Stimulated activated naive CD8-positive, alpha-beta T cell treated with anti-CD3 and anti-CD28 coated beads, Interleukin-15, Interleukin-2, amounts not matched to agents 100 U/mL and 50 U/mL, for 24 hours (primary cell): ENCODE results near the gene SLC26A2.
"Not testable (repeated sequence)": the region's sequence is repeated elsewhere in the genome, so short reads cannot be mapped to it uniquely, and the experiment has no call there.

Experiments used
- ATAC-seq: fragments of 150-1000 bp; cut with Tn5 transposase; one replicate; pipeline ENCODE4 v1.10.0; 2021
- DNase-seq: peaks from one replicate; pipeline ENCODE4 v3.0.0; 2021

Gene SLC26A2

DNA sequence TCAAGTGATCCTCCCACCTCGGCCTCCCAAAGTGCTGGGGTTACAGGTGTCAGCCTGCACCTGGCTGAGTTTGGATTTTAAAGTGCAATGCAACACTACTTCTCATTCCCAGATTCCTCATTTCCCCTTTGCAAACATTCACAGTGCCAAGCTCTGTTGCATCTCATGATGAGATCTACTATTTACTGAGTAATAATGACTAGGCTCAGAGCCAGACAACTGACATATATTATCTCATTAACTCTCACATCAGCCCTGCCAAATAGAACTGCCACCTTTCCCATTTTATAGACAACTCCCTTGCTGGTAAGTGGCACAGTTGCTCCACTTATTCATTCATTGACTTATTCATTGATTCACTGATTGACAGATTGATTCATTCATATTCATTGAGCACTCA is 22.9 kb upstream of the SLC26A2 start:
- no peak for ATAC-seq
- DNase-seq: no peak

DNA sequence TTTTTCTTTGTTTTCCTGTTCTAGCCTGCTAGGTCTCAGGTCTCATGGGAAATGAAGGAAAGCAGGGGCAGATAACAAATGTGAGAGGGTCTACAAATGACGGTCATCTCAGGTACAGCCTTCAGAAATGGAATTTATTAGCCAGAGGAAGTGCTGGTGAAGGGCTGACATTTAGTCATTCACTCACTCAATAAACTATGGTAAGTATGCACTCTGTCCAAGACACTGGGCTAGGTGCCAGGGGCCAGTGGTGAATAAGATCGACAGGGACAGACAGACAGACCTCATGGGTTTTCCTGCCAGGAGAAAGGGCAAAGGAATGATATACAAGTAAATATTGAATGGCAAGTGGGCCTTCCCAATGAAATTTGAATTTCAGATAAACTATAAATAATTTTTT is 22.3 kb upstream of the SLC26A2 start:
- DNase-seq: no peak

DNA sequence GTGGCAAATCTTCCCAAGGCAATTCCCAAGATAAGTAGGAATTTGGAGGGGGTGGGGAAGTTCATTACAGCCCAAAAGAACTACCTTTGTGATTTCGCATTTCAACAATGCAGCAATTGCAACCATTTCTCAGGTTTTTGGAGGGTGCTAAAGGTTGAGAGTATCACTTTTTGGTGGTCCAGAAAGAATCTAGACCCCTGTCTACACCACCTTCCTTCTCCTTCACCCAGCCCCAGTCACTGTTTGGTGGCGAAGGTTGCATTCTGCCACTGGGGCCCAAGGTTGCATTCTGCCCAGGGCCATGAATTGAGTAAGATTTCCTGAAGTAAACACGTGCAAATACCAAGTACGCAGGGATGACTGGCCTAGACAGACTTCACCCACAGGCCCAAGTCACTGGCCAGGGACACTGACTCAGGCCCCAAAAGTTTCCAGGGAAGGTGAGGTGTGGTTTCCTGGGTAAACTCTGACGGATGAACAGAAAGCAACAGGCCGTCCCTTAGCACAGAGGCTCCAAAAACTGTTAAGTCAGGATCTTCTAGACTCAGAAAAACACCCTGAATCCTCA is 21.7 kb upstream of the SLC26A2 start:
- DNase-seq (no peak), ATAC-seq (no peak)

More for the DNA sequence above, 22.3 kb upstream of the SLC26A2 start:
- ATAC-seq: no peak

GRCh38 chr5:149939546-149939945 is 21.0 kb upstream of the SLC26A2 start:
- ATAC-seq (no peak), DNase-seq (no peak)

DNA sequence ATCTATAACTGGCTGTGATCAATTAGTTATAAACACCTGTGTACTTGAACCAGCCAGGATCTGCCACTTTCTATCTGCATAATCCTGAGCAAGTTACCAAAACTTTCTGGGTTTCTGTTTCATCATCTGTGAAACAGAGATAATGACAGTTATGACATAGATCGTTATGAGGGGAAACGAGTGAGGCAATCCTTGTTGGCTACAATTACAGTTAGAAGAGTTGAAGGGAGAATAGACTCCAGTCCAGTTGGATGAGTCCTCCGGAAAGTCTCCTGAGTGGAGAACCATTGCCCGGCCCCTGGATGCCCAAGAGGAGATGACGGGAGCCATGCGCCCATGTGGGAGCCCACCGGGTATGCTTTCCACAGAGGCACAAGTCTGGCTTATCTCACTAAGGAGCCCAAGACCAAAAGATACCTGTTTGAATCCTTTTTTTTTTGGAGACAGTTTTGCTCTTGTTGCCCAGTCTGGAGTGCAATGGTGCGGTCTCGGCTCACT is 20.4 kb upstream of the SLC26A2 start:
- ATAC-seq: no peak
- DNase-seq: no peak

GRCh38 chr5:149940941-149941644 is 19.5 kb upstream of the SLC26A2 start:
- no peak for DNase-seq
- ATAC-seq: no peak

- DNase-seq (no peak), ATAC-seq (no peak)
Measured at GRCh38 chr5:149941795-149942194, 18.8 kb upstream of the SLC26A2 start.

GRCh38 chr5:149942199-149942598 is 18.4 kb upstream of the SLC26A2 start:
- DNase-seq: no peak
- ATAC-seq: no peak

- ATAC-seq, DNase-seq: not testable (repeated sequence)
Measured at GRCh38 chr5:149942741-149943169, 17.8 kb upstream of the SLC26A2 start.

GRCh38 chr5:149943177-149943949 is 17.2 kb upstream of the SLC26A2 start:
- ATAC-seq, DNase-seq: not testable (repeated sequence)

DNA sequence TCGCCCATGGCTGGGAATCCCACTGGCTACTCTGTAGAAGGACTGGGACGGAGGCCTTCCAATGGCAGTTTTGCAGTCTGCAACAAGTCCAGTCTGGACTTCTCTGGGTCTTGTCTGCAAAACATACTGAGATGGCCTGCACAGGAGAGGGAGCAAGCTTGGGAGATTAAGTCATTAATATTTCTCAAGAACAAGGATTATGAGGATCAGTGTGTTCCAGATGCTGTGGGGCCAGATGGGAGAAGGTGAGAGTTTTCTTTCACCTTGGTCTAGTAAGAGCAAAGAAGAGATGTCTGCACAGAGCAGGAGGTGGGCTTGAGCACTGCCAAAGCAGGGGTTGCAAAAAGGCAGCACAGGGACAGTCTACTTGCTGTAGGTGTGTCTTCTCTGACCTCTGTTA is 15.9 kb upstream of the SLC26A2 start, which contains the start of gene PDE6A:
Gene PDE6A, minus strand, starts transcription at position 128 of the 400 bp plus-strand sequence. Its CDS starts 120 bp downstream, at position 8.
- DNase-seq (no peak), ATAC-seq (no peak)

DNA sequence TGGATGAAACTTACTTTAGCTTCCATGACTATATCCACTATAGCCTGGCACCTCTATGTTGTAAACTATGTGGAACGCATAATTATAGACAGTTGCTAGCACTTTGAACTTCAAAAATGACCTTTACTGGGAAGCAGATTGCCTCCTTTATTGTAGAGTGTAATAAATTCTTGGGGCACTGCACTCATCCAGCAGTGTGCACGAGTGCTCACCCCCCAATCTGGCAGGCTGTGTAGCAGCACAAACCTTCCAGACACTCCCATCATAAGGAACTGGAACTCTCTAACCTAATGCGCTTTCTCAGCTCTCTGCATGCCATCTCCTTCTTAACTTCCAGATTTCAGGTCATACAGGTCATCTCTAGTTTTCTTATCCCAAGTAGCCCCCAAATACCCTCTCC is 14.4 kb upstream of the SLC26A2 start:
- DNase-seq (no peak), ATAC-seq (no peak)

GRCh38 chr5:149948993-149949392 is 11.6 kb upstream of the SLC26A2 start:
- ATAC-seq: no peak
- DNase-seq: no peak

DNA sequence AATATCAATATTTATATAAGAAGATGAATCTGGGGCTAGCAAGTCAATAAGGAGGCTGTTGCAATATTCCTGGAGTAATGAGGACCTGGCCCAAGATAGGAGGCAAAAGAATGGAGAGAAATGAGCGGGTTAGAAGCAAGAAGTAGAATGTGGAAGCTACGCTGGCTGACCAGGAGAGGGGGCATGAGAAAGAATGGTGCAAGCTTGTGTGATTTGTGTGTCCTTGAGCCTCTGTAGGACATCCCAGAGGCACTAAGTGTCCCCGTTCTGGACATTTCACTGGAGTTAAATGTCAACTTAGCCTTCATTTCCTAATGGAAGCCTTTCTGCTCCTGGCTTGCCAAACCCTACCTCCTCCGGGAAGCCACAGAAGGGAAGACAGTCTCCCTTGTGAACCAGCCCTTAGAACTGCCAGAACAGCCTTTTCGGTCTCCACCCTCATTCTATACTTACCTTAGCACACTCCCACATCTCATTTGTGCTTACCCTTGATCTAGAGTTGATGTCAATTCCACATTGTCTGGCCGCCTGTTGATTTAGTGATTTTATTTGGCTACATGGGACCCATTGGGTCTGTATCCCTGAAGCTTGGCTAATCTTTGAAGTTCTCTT is 9.3 kb upstream of the SLC26A2 start:
- ATAC-seq: no peak
- DNase-seq: no peak

GRCh38 chr5:149953436-149954121 is 7.0 kb upstream of the SLC26A2 start:
- DNase-seq (no peak), ATAC-seq (no peak)

DNA sequence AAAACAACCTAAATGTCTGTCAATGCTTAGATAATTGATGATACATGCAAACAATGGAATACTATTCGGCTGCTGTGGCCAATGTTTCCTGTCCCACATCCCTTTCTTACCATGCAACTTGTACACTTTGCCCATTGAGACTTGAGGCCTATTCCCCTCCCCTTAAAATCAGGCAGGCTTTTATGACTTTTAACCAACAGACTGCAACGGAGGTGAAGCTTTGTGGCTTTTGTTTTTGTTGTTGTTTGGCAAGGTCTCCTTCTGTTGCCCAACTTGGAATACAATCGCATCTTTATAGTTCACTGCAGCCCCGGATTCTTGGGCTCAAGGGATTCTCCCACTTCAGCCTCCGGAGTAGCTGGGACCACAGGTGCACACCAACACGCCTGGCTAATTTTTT is 5.8 kb upstream of the SLC26A2 start:
- no peak for ATAC-seq

DNA sequence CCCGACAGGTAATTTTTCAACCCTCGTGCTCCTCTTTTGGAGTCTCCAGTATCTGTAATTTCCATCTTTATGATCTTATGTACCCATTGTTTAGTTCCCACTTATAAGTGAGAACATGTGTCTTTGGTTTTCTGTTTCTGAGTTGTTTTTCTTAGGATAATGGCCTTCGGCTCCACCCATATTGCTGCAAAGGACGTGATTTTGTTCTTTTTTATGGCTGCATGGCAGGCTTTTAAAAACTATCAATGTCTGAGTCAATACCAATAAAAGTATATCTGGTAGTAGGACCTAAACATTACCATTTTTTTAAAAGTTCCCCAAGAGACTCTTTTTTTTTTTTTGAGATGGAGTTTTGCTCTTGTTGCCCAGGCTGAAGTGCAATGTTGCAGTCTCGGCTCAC is 3.9 kb upstream of the SLC26A2 start:
- ATAC-seq (no peak), DNase-seq (no peak)

More for the DNA sequence above, 5.8 kb upstream of the SLC26A2 start:
- no peak for DNase-seq

- no peak for ATAC-seq
- no peak for DNase-seq
Measured at GRCh38 chr5:149957855-149958254, 2.7 kb upstream of the SLC26A2 start.

- ATAC-seq (peak; percentile 52), DNase-seq (peak; percentile 56)
Measured at GRCh38 chr5:149959406-149960236, 937 bp upstream of the SLC26A2 start.

DNA sequence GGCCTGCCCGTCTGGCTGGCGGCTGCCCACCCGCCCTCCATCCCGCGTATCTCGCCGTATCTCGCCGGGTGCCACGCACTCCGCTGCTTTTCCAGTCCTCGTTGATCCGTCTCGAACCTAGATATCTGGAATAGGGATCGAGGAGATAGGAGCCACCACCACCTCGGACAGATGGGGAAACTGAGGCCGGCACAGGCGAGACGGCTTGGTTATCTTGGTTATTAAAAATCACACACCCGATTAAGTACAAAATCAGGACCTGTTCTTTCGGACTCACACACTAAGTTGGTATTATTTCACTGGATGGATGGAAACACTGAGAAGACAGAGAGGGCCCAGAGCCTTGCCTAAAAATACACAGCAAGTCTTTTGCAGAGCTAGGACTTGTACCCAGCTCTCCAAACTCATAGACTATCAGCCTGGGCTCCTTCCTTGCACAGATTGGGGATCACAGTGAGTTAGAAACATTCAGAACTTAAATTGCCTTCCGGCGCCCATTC is 678 bp downstream of the SLC26A2 start:
- no peak for ATAC-seq
- DNase-seq: no peak

DNA sequence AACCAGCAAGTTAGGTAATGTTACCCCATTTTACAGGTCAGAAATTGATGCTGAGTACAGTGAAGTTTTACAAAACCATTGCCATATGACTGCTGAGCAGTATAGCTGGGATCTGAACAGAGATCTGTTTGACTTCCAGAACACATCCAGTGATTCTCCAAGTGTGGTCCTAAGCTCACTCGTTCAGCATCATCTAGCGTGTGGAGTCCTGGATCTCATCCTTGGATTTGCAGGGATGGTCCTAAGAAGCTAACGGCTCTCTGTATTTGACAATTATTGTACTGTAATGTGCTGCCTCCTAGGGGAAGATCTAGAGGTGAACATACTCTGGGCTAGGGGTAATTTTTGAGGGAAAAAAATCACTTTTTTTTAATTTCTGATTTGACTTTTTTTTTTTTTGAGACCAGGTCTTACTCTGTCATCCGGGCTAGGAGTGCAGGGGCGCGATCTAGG is 1.4 kb downstream of the SLC26A2 start:
- ATAC-seq (no peak), DNase-seq (no peak)
